Activated T-cell treated with anti-CD3 and anti-CD28 coated beads, Interleukin-2, amount 50 U/mL, for 4 hours (primary cell): ENCODE measurements around the gene GPRC5D. TPM values are rescaled to one million over a fixed set of nuclear protein-coding genes. Genes with fewer than 3 reads are reported as not detected.

Experiments used
- ATAC-seq, 2 donors: fragments of 200-7000 bp; cut with Tn5 transposase; one replicate each; pipeline ENCODE4 v1.10.0; 2021
- DNase-seq: peaks from one replicate; pipeline ENCODE4 v3.0.0-alpha.2; 2020
- H3K27me3 Mint-ChIP-seq: one replicate; pipeline ENCODE4 v1.8.0; 2021; ENCODE audit warnings: low read depth, mixed read lengths
- H3K36me3 Mint-ChIP-seq: one replicate; pipeline ENCODE4 v1.8.0; 2022; ENCODE audit warnings: mixed read lengths; ENCODE audit not compliant: insufficient read depth
- H3K4me1 Mint-ChIP-seq: one replicate; pipeline ENCODE4 v1.8.0; 2021; ENCODE audit warnings: low read depth, mixed read lengths
- H3K4me3 Mint-ChIP-seq: one replicate; pipeline ENCODE4 v1.8.0; 2021; ENCODE audit warnings: mild to moderate bottlenecking, moderate library complexity, mixed read lengths
- H3K9me3 Mint-ChIP-seq: one replicate; pipeline ENCODE4 v1.8.0; 2021; ENCODE audit warnings: mixed read lengths
- total RNA-seq, 3 donors: library from RNA; stranded (reverse); gene quantifications; one replicate each; pipeline ENCODE4 v1.2.1, GENCODE V29; 2021

Gene GPRC5D
- total RNA-seq, 3 donors from 2014 or later: not detected

- no peaks in the 10 kb centered on the region for H3K4me1 Mint-ChIP-seq
- no peak for DNase-seq
- H3K9me3 Mint-ChIP-seq: no peaks in the 10 kb centered on the region
- ATAC-seq: no peak
- H3K4me3 Mint-ChIP-seq: no peak overlapping the region
- H3K27me3 Mint-ChIP-seq: peaks cover 6% of the 10 kb centered on the region
- H3K36me3 Mint-ChIP-seq: no peaks in the 10 kb centered on the region
Observed at GRCh38 chr12:12934556-12934955, 17.4 kb downstream of the GPRC5D start.

- Mint-ChIP-seq H3K4me1 (no peaks in the 10 kb centered on the region), H3K4me3 (no peak overlapping the region), H3K36me3 (no peaks in the 10 kb centered on the region), H3K9me3 (no peaks in the 10 kb centered on the region), H3K27me3 (peaks cover 6% of the 10 kb centered on the region)
- ATAC-seq (no peak), DNase-seq (no peak)
Observed at GRCh38 chr12:12933742-12934141, 18.2 kb downstream of the GPRC5D start.

DNA sequence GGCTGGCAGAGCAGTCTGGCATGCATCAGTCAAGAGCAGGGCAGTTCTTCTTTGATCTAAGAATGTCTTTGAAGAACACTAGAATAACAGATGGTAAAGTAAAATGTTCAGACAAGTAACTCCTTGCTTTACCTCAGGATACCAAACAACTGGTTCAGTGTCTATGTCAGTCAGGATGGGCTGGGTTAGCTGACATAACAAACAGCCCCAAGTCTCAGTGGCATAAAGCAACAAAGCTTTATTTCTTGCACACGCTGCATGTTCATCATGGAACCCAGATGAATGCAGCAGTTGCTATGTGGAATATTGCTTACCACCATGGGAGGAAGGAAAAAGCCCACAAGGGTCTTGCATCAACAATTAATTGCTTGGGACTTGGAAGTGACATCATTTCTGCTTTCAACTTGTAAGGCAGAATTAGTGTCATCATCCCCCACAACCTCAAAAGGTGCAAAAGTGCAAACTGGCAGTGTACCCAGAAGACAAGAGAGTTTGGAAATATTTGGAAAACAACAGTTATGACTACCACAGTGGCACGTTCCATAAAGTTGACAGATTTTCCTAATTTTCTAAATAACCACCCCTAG is 21.2 kb downstream of the GPRC5D start:
- DNase-seq (no peak), ATAC-seq (no peak)
- Mint-ChIP-seq H3K4me1 (no peaks in the 10 kb centered on the region), H3K27me3 (peaks cover 5% of the 10 kb centered on the region), H3K36me3 (no peaks in the 10 kb centered on the region), H3K9me3 (no peaks in the 10 kb centered on the region), H3K4me3 (no peak overlapping the region)

GRCh38 chr12:12929696-12930095 is 22.3 kb downstream of the GPRC5D start:
- H3K4me3 Mint-ChIP-seq: no peak overlapping the region

DNA sequence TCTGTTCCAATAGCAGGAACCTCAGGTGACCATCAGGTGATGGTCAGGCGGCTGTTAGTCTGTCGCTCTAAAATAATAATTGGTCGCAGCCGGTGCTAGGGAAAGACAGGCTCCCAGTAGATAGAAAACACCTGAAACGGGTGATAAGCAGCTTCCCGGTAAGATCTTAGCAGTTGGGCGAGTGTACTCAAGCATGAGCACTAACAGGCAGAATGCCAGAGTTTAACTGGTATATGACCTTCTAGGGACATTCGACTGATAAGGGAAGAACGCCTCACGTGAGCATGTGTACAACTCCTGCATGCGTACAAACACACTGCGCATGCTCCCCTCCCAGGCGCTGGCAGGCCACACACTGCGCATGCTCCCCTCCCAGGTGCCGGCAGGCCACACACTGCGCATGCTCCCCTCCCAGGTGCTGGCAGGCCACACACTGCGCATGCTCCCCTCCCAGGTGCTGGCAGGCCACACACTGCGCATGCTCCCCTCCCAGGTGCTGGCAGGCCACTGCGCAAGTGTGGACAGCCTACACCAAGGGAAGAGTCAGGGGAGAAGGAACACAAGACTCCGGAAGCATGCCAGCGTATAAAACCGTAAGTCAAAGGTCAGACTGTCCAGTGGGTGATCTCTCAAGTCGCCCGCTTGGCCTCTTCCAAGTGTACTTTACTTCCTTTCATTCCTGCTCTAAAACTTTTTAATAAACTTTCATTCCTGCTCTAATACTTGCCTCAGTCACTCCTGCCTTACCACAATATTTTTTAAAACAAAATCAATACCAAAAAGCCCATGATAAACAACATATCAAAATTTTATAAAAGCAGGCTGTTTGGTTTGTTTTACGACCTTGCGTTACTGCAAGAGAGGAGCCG is 24.5 kb downstream of the GPRC5D start:
- H3K4me3 Mint-ChIP-seq: peak overlapping the region; percentile 75
- peaks cover 3% of the 10 kb centered on the region for H3K27me3 Mint-ChIP-seq
- DNase-seq: peak; percentile 25
- no peaks in the 10 kb centered on the region for H3K9me3 Mint-ChIP-seq
- ATAC-seq: peak in 1 of 2 donors; percentile 54
- no peaks in the 10 kb centered on the region for H3K4me1 Mint-ChIP-seq
- H3K36me3 Mint-ChIP-seq: no peaks in the 10 kb centered on the region

More at GRCh38 chr12:12929696-12930095, 22.3 kb downstream of the GPRC5D start:
- ATAC-seq (no peak), DNase-seq (no peak)
- Mint-ChIP-seq H3K4me1 (no peaks in the 10 kb centered on the region), H3K27me3 (peaks cover 5% of the 10 kb centered on the region), H3K9me3 (no peaks in the 10 kb centered on the region), H3K36me3 (no peaks in the 10 kb centered on the region)

DNA sequence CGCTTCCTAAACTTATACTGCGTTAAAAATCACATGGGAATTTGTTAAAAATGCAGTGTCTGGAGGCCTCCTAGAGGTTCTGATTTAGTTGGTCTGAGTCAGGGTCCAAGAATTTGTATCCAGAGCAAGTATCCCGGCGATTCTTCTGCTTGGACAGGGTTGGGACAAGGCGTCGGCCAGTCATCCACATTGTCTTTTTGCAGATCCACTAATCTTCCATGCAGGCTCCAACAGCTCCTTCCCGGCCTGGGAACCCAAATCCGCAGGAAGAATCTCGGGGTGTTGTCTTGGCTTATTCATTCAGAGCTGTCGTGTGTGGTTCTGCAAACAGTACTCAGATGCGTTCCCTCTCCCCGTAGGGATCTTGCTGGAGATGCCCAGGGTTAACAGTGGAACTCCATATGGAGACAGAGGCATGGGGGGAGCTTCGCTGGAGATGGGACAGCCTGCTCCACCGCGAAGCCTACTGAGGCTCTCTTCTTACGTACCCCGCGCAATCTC is 25.3 kb downstream of the GPRC5D start:
- Mint-ChIP-seq H3K27me3 (peaks cover 3% of the 10 kb centered on the region), H3K36me3 (no peaks in the 10 kb centered on the region), H3K9me3 (no peaks in the 10 kb centered on the region), H3K4me1 (no peaks in the 10 kb centered on the region), H3K4me3 (no peak overlapping the region)
- ATAC-seq (no peak), DNase-seq (no peak)

DNA sequence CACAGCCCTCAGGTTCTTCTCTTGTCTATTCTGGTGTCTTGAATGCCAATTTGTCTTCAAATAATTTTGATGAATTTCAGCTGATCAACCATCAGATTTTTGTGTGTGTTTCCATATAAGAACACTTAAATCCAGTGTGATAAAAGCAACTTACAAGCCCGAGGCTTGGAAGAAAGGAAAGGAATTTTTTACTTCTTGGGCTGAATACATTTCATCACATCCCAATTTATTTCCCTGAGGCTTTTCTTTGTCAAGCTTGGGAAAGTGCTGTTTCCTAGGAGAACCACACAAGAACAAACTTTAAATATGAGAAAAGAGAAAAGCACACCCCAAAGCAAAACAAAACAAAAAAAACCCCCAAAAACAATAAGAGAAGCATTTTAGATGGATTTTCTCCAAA is 26.6 kb downstream of the GPRC5D start:
- ATAC-seq (no peak), DNase-seq (no peak)
- no peaks in the 10 kb centered on the region for H3K9me3 Mint-ChIP-seq
- no peak overlapping the region for H3K4me3 Mint-ChIP-seq
- no peaks in the 10 kb centered on the region for H3K4me1 Mint-ChIP-seq
- H3K36me3 Mint-ChIP-seq: no peaks in the 10 kb centered on the region
- peaks cover 3% of the 10 kb centered on the region for H3K27me3 Mint-ChIP-seq

DNA sequence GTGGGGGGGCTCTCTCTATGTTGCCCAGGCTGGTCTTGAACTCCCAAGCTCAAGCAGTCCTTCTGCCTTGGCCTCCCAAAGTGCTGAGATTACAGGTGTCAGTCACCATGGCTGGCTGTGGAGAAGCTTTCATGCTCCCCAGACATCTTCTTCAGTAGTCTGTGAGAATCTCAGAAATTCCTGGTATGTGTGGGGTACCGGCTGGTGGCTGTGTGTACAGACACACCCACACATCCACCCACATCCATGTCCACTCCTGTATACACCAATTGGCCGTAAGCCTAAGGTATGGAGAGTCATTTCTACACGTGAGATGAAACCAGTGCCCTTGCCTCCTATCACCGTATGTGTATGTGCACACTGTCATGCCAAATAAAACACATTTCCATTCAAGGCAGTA is 27.8 kb downstream of the GPRC5D start:
- H3K36me3 Mint-ChIP-seq: no peaks in the 10 kb centered on the region
- no peak for DNase-seq

DNA sequence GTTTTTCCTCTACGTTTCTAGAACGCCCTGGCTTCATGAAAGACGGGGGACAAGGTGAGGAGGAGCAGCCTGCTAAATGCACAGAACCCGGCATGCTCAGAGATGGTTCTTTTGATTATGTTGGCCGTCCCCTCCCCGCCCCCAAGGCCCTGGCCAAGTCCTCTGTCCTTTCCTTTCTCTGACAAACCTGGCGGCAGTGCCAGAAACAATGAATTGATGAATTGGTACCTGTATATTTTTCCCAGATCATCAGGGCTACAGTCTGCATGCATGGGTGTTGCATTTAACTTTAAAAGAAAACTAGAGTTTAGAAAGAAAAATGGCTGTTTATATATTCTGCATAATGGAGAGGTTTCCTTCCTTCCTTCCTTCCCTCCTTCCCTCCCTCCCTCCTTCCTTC is 29.0 kb downstream of the GPRC5D start:
- H3K27me3 Mint-ChIP-seq: peaks cover 5% of the 10 kb centered on the region
- H3K36me3 Mint-ChIP-seq: no peaks in the 10 kb centered on the region
- H3K9me3 Mint-ChIP-seq: no peaks in the 10 kb centered on the region
- H3K4me3 Mint-ChIP-seq: no peak overlapping the region
- DNase-seq (no peak), ATAC-seq (no peak)
- no peaks in the 10 kb centered on the region for H3K4me1 Mint-ChIP-seq

More for the DNA sequence above, 27.8 kb downstream of the GPRC5D start:
- Mint-ChIP-seq H3K9me3 (no peaks in the 10 kb centered on the region), H3K27me3 (peaks cover 3% of the 10 kb centered on the region), H3K4me1 (no peaks in the 10 kb centered on the region), H3K4me3 (no peak overlapping the region)
- ATAC-seq: no peak

GRCh38 chr12:12922191-12922616 is 29.8 kb downstream of the GPRC5D start:
- peaks cover 4% of the 10 kb centered on the region for H3K27me3 Mint-ChIP-seq
- no peak overlapping the region for H3K4me3 Mint-ChIP-seq
- ATAC-seq (no peak), DNase-seq (no peak)
- no peaks in the 10 kb centered on the region for H3K9me3 Mint-ChIP-seq
- H3K36me3 Mint-ChIP-seq: no peaks in the 10 kb centered on the region
- no peaks in the 10 kb centered on the region for H3K4me1 Mint-ChIP-seq

GRCh38 chr12:12919666-12920435 is 32.1 kb downstream of the GPRC5D start:
- peaks cover 8% of the 10 kb centered on the region for H3K4me1 Mint-ChIP-seq
- ATAC-seq: no peak

GRCh38 chr12:12918781-12919389 is 33.1 kb downstream of the GPRC5D start:
- DNase-seq (no peak), ATAC-seq (no peak)
- Mint-ChIP-seq H3K4me1 (peaks cover 8% of the 10 kb centered on the region), H3K27me3 (peaks cover 13% of the 10 kb centered on the region), H3K36me3 (no peaks in the 10 kb centered on the region), H3K9me3 (no peaks in the 10 kb centered on the region), H3K4me3 (no peak overlapping the region)

More at GRCh38 chr12:12919666-12920435, 32.1 kb downstream of the GPRC5D start:
- Mint-ChIP-seq H3K27me3 (peaks cover 13% of the 10 kb centered on the region), H3K36me3 (no peaks in the 10 kb centered on the region), H3K4me3 (no peak overlapping the region), H3K9me3 (no peaks in the 10 kb centered on the region)
- no peak for DNase-seq

GRCh38 chr12:12917517-12917916 is 34.5 kb downstream of the GPRC5D start:
- Mint-ChIP-seq H3K27me3 (peaks cover 13% of the 10 kb centered on the region), H3K36me3 (no peaks in the 10 kb centered on the region), H3K4me3 (no peak overlapping the region), H3K9me3 (no peaks in the 10 kb centered on the region), H3K4me1 (peaks cover 8% of the 10 kb centered on the region)
- DNase-seq: no peak
- no peak for ATAC-seq
